ENCODE data around the gene NKAIN2.

GRCh38 chr6:124541573-124541972 is 737.9 kb downstream of the NKAIN2 start:
- TF ChIP-seq CTCF (IDR thresholded peaks at IDR 0.05) (no peak), ZFX (IDR thresholded peaks at IDR 0.05; ENCODE audit: borderline replicate concordance) (no peak)

All from 22Rv1 (cell line).